H1 (cell line): Measurements from ENCODE around the gene MACROD2.

Source experiments
- CTCF ChIP-seq, 3 experiments: IDR thresholded peaks; 1 replicate in 2 of 3; 2 replicates in 1 of 3; pipeline versions ENCODE4 v1.5.1 to v1.6.1; 2011; ENCODE audit warnings: low read length in 3 of 3, mild to moderate bottlenecking in 3 of 3, inconsistent platforms in 2 of 3, low read depth in 1 of 3, moderate library complexity in 1 of 3; ENCODE audit not compliant: insufficient read depth in 1 of 3; ENCODE audit errors: control extremely low read depth in 1 of 3
- NRF1 ChIP-seq: IDR thresholded peaks from 2 replicates; pipeline ENCODE4 v1.6.1; 2011; ENCODE audit warnings: mild to moderate bottlenecking, low read depth, low read length, improper control_type of control experiment
- POLR2A ChIP-seq, 2 experiments: IDR thresholded peaks; 1 replicate in 1 of 2; 2 replicates in 1 of 2; pipeline ENCODE4 v1.6.1; 2011; ENCODE audit warnings: low read depth in 2 of 2, low read length in 2 of 2, mild to moderate bottlenecking in 2 of 2; ENCODE audit errors: control extremely low read depth in 1 of 2
- TAF1 ChIP-seq: IDR thresholded peaks from 2 replicates; pipeline ENCODE4 v1.6.1; 2011; ENCODE audit warnings: mild to moderate bottlenecking, low read depth, low read length

DNA sequence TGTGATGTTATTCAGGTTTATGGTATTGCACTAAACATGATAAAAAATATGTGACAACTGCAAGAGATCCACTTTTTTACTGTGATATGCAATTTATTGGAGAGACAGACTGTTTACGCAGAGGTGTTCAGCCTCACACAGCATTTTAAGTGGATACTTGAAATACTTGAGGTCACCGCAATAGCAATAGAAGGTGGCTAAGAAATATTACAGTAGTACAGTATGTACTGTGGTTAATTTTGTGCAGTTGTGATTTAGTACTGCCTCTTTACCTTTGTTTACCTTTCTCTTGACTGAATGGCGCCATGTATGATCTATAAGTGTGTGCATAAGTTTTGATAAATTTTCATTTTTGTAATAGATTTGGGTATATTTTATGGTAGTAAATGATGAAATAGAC lies 17.4 kb downstream of the MACROD2 start:
- no peak for TF ChIP-seq TAF1
- TF ChIP-seq CTCF (IDR thresholded peaks at IDR 0.05; ENCODE audit: control extremely low read depth in 1 of 3, insufficient read depth in 1 of 3, low read depth in 1 of 3, low read length in 3 of 3): no peak
- no peak for TF ChIP-seq NRF1
- no peak for TF ChIP-seq POLR2A (IDR thresholded peaks at IDR 0.05; ENCODE audit: control extremely low read depth in 1 of 2, low read depth in 2 of 2, low read length in 2 of 2)
